ENCODE results near the gene GUCY1A1.

GUCY1A1 gene

DNA sequence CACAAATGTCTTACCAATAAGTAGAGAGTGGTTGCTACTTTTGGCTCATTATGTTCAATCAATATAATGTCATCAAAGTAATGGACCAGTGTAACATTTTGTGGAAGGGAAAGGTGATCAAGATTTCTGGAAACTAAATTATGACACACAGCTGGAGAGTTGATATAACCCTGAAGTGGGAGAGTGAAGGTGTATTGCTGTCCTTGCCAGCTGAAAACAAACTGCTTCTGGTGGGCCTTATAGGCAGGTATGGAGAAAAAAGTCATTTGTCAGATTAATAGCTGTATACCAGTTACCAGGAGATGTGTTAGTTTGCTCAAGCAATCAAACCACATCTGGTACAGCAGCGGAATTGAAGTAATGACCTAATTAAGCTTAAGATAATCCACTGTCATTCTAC is 74.9 kb downstream of the GUCY1A1 start:
- no peak for DNase-seq (ENCODE audit: low read depth in 2 of 2)

- DNase-seq (ENCODE audit: low read depth in 2 of 2) = no peak
Measured at GRCh38 chr4:155742310-155743015, 75.8 kb downstream of the GUCY1A1 start.

DNA sequence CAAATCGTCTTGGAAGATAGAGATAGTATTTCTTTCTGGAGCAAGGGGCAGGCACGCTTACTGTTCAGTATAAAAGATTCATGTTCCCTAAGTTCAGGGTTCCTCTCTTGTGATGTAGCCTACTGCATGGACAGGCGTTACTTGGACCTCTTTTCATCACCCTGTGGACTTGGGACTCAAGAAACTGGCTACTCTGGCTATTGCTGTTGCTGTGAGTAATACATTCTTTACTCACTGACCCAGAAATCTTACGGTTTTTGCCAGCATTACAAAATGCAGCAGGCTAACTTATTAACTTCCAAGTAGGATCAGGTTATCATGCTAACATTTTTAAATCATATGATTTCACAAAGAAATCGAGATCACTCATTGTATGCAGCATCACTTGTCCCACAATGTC is 79.3 kb downstream of the GUCY1A1 start:
- no peak for DNase-seq (ENCODE audit: low read depth in 2 of 2)

- DNase-seq (ENCODE audit: low read depth in 2 of 2) = no peak
Measured at GRCh38 chr4:155748039-155748438, 81.4 kb downstream of the GUCY1A1 start.

DNA sequence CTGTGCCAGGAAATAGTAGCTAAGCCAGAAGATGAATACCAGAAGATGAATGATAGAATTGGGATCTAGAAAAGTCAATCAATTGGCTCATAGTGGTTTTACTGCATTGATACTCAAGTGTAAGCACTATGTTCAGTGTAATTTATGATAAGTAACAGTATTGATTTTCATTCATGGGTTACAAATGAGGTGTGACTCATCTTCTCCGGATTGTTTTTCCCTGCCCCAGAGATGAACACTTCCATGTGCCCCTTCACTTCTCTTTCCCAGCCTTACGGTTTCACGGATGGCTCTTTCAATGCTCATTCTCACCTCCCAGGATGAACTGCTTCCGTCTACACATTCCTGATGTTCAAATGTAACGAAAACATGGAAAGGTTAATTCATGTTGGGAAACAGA is 82.4 kb downstream of the GUCY1A1 start:
- DNase-seq (ENCODE audit: low read depth in 2 of 2) = no peak

DNA sequence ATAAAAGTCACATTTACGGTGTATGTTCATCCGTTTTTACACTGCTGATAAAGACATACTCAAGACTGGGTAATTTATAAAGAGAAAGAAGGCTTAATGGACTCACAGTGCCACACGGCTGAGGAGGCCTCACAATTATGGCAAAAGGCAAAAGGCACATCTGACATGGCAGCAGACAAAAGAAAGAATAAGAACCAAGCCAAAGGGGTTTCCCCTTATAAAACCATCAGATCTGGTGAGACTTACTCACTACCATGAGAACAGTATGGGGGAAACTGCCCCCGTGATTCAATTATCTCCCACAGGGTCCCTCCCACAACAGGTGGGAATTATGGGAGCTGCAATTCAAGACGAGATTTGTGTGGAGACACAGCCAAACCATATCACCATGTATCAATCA is 84.9 kb downstream of the GUCY1A1 start:
- no peak for DNase-seq (ENCODE audit: low read depth in 2 of 2)

GRCh38 chr4:155757745-155758265 is 91.2 kb downstream of the GUCY1A1 start:
- DNase-seq (ENCODE audit: low read depth in 2 of 2) = no peak

- DNase-seq (ENCODE audit: low read depth in 2 of 2) = peak; percentile 41 to 51
Measured at GRCh38 chr4:155758481-155759371, 92.1 kb downstream of the GUCY1A1 start, which contains the start of gene GUCY1B1. GUCY1B1 (plus strand) TSS chr4:155759021; CDS start chr4:155759141, 120 bp downstream.

- DNase-seq (ENCODE audit: low read depth in 2 of 2) = no peak
Measured at GRCh38 chr4:155759372-155760252, 93.0 kb downstream of the GUCY1A1 start.

DNA sequence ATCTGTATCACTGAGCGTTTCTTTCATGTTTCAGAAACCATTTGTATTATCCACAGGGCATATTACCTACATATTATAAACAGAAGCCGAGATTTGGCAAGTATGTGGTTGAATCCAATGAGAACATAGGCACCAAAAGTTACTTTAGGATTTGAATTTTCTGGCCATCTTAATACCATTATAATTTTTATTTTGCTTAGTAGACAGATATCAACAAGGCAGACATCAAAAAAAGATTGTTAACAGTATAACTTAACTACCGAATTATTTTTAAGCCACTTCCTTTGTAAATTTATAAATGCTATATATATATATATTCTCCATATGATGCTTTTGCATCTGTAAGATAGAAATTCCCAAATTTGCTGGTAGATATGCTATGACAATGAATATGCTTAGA is 94.4 kb downstream of the GUCY1A1 start:
- DNase-seq (ENCODE audit: low read depth in 2 of 2) = no peak

GRCh38 chr4:155761916-155762315 is 95.3 kb downstream of the GUCY1A1 start:
- DNase-seq (ENCODE audit: low read depth in 2 of 2) = no peak

GRCh38 chr4:155762334-155762733 is 95.7 kb downstream of the GUCY1A1 start:
- no peak for DNase-seq (ENCODE audit: low read depth in 2 of 2)

DNA sequence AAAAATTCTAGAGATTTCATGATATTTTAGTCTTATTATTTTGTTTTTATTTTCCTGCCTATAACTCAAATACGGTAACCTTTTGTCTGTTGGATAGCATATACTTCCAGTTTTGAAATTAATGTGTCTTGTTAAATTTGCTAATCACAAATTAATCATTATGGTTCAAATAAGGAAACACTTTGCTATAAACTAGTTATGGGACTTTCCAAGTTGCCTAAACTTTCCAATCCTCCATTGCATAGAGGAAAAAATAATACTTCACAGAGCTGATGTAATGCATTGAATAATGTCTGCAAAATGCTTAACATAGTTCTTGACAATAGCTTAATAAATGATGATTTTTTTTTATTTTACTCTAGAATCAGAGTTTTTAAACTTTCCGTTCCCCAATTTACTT is 96.9 kb downstream of the GUCY1A1 start:
- no peak for DNase-seq (ENCODE audit: low read depth in 2 of 2)

DNA sequence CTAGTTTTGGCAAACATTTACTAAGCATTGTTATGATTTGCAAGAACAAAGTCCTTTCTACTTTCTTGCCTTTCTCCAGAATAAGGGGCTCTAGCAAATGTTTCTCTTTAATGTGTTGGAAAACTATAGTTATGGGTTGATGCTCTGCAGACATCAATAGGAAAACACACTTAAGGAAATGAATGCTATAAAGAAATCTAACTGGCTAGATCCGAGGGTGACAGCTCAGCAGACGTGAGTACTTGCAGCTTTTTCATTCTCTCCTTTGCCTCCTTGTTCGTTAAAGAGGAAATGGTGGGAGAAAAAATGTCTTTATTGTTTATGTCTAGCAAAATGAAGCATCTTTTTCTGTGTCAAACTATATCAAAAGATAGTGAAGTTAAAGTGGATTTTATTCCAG is 98.5 kb downstream of the GUCY1A1 start:
- no peak for DNase-seq (ENCODE audit: low read depth in 2 of 2)

GRCh38 chr4:155766622-155767021 is 100.0 kb downstream of the GUCY1A1 start:
- DNase-seq (ENCODE audit: low read depth in 2 of 2) = no peak

DNA sequence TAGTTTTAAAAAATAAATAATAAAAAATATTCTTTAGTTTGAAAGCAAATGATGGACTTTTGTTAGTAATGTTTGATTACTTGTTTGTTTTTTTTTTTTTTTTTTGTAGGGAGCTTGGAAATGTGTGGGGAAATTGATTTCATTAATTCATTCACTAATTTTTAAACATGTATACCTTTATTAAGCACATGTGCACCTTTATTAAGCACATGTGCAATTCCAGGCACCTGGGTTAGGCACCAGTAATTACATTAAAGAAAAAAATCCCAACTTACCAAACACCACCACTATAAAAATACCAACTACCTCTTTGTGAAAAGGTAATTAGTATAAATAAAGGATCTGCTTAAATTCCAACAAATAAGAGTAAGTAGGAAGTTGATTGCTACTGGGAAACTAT is 101.7 kb downstream of the GUCY1A1 start:
- no peak for DNase-seq (ENCODE audit: low read depth in 2 of 2)

DNA sequence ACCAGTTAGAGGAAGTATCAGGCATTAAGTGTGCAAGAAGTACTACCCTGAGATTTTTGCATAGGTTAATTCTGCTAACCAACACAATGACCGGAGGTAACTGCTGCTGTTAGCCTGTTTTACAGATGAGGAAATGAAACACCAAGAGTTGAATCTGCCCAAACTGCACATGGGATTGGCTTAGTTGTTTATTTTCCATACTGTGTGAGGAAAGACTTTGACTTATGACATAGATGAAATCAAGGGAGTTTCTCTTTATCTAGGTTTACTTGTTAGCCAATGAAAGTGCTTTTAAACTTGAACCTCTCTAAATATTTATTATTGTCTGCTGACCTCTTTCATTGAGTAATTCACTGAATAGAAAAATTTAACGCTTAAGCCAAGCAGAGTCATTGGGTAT is 102.4 kb downstream of the GUCY1A1 start:
- no peak for DNase-seq (ENCODE audit: low read depth in 2 of 2)

GRCh38 chr4:155772459-155773195 is 106.0 kb downstream of the GUCY1A1 start:
- DNase-seq (ENCODE audit: low read depth in 2 of 2) = no peak

DNA sequence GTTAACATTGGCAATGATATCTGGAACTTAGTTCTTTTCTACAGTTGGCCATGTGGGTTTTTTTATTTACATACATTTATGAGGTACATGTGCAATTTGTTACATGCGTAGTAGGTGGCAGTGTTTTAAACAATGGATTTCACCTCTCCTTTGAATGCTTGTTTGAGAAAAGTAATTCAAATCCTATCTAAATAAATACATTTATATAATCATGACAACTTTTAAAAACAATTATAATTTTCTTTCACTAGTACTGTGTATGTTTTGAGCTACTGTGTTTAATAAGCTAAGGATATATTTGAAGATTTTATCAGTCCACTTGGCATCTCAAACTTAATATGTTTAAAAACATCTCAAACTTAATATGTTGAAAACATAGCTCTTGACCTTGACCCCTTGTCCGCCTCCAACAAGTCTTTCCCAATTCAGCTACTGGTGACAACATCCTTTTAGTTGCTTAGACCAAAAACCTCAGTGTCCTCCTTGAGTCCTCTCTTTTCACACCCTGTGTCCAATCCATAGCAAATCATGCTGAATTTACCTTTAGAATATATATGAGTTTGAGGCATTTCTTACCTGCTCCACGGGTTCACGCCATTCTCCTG is 106.7 kb downstream of the GUCY1A1 start:
- no peak for DNase-seq (ENCODE audit: low read depth in 2 of 2)

DNA sequence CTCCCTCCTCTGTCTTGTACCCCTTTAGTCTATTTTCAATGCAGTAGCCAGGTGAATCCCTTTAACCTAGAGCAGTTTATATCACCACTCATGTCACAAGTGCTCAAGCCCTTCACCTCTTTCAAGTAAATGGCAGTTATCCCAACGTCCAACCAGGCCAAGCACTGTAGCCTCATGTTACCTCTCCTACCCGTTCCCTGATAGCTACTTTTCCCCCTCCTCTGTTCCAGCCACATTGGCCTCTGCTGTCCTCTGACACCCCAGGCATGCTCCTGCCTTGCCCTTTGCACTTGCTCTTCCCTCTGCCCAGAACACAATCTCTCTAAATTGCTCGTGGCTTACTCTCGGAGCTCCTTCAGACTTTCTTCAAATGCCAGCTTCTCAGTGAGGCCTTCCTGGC is 107.4 kb downstream of the GUCY1A1 start:
- no peak for DNase-seq (ENCODE audit: low read depth in 2 of 2)

Data from activated CD8-positive, alpha-beta memory T cell treated with anti-CD3 and anti-CD28 coated beads for 4 hours (primary cell).